ENCODE data around the gene TCF4.

The TCF4 gene

DNA sequence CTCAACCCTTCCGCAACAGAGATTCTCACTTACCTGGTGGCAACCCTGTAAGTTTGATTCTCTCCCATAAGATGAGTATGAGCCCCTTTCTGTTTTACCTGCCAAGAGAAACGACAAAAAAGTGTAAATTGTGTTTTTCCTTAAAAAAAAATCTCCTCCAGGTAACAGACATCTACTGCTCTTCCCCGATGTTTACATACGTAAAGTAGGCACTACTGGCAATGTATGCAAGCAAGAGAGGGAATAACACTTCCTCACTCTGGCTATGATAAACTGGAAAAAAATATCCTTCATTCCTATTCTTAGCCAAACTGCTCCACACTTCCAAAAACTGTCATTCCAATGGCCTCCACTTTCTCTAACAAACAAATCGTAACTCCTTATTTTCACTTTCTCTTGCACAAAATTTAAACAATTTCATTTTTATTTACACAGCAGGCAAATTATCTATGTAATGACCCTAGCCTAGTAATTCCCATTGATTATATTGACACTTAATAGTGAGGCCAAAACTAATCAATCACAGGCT lies 184.5 kb downstream of the TCF4 start:
- no peak for FAIRE-seq

DNA sequence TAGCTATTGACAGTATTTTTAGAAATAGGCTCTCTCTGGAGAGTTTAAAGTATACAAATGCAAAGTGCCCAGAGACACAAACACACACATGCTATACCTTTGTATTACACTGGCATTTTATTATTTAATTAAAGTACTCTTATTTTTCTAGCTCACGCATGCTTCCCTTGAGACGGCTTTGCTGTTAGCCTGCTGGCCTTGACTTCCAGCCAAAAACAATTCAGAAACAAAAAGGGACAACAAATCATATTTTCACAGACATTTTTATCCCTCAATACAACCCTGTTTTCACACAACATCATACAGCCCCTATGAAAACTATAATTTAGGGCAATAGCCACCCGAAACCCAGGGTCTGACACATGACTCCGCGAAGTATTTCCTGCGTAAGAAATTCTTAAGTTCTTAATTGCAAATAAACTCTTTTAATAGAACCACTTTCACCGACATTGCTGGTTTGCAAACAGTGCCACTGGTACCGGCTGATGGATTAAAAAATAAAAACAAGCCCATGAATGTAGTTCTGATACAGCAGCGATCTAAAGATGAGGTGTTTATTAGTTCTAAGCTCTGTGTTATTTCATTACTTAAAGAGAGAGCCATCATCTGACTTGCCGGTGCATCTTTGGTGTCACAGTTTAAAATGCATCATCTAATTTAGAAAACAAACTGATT lies 185.1 kb downstream of the TCF4 start:
- no peak for FAIRE-seq

DNA sequence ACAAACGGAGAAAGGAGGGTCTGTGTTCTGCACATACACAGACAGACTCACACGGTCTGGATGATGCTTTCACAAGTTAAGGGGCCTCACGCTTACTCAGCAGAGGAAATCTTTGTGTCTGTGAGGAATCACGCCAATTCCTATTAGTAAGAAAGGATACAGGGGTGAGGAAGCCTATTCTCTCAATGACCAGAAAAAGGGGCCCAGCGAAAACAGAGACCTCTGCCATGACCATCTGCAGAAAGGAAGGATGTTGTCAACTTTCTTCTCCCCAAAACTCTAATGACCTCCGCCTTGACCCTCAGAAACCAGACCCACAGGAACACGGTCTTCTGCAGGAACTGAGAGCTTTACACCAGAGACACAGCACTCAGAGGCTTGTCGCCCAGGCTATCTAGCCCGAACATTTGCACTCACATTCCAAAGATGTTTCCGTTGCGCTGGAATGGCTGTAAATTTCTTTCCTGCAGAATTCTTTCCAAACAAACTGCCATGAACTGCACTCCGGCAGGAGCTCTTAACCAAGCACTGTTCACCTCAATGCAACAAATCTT lies 186.3 kb downstream of the TCF4 start:
- FAIRE-seq, result no peak

DNA sequence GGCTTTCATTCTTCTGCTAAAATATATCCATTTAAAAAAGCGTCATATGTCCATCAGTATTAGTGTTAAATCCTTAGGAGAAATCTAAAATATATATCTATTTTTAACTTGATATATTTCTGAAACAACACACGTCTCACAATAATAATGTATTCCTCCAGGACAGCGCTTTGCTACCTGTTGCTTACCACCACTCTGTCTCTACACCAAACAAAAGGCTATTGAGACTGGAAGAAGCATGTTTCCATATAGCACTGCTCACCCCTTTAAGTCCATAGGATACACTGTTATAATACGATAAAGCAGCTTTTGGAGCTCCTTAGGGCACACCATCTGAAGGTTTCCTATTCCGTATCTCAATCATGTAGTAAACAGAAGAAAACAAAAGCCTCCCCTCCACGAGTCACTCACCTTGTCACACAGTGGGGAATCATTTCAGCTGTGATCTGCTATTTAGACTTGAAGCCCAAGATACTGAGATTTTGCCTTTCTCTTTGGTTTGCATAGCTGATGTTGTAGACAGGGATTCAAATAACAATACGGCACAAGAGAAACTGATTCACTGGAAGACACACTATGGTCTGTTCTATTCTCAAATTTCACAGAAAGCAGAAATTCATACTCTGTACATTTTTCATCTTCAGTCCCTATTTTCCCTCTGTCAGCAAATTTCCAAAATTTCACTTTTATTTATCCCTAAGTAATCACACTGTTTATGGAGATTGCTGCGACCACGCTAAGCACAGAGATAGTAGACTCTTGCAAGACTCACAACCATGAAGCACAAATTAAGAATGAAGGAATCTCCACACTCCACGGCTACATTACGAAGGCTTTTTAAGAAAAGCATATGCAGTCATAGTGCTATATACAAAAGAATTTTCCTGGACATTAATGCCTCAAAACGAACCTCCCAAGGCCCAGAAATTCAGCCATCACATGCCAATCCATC lies 187.1 kb downstream of the TCF4 start:
- FAIRE-seq, result no peak

DNA sequence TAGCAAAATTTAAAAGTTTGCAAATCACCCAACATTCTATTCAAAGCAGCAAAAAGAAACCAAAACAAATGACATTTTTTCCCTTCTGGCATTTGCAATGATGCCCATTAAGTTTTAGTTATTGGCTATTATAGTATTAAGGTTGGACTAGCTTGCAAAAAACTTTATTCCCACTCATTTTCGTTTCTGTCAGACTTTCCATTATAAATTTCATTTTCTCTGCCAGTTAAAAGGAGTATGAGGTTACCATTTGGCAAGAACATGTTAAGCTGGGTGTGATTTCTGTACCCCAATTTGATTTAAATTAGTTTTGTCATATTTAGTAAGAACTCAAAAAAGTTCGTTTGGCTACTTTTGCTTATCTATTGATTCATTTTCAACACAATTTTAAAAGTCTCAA lies 187.9 kb downstream of the TCF4 start:
- FAIRE-seq, result no peak

DNA sequence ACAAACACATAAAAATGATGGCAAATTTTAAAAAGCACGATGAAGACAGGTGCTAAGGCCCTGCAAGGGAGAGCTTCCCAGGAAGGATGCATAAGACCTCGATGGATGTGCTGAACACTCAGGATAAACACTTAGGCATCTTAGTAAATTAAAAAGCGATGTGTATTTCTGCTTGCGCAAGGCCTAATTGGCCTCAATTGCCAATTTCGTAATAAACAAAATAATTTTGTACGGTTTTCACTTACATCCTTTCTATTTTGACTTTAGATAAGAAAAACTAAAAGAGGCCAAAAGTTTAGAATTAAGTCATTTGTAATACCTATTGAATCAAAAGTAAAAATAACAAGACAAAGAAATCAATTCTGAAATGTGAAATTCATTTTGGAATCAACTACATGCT lies 189.1 kb downstream of the TCF4 start:
- FAIRE-seq, result no peak

DNA sequence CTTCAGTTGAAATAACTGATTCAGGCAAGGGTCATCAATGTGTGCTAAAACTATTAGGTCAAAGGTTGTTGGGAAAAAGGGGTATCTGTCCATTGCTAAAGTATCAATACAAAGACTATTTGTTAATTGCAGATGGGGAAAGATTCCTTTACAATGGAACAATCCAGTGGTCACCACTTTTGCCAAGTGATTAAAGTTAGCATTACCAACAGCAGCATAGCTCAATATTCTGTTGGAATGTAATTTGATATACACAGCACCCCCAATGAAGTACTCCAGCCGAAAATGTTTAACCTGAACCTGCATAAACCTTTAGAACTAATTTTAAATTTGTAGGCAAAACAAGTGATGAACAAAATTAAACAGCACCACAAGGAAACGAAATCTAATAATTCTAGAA lies 191.0 kb downstream of the TCF4 start:
- no peak for FAIRE-seq

DNA sequence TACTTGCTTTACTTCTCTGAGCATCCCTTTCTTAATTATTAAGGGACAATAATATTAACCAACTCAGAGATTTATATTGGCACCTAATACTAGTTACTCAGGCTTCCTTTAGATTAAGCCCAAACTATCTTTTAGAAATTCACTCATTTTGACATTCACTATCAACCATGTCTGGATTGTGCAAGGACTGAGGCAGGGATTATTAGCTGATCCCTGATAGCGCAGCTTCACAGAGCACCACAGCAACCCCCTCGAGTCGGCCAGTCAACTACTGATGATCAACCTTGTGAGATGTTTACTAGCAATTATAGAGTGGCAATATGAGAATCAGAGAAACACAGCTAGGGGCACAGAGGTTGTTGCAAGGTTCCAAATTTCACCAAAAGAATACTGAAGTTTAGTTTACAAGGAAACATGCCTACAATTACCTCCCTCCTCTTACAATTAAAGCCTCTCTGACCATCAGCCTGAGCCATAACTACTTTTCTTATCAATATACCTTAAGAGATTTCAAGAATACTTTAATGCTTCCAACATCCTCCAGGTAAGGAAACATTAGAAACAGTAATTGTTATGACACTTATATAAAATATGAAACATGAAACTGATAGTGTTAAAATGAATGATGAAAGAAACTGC lies 191.6 kb downstream of the TCF4 start:
- no peak for FAIRE-seq

DNA sequence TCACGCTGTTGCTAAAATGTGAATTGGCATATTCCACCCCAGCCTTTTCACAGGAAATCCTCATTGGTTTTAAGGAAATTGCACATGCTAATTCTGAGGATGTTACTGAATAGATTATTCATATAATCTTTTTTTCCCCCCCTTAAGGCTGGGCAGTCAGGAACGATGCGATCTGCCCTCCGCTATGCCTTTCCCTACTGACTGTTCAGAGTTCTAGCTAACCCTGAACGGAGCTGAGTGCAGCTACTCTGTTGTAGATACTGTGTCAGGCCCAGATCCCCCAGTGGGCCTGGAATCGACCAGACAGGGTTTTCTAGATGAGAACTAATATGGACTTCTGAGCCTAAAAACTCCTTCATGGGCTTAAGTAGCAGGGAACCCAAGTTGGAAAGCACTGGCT lies 192.2 kb downstream of the TCF4 start:
- no peak for FAIRE-seq

DNA sequence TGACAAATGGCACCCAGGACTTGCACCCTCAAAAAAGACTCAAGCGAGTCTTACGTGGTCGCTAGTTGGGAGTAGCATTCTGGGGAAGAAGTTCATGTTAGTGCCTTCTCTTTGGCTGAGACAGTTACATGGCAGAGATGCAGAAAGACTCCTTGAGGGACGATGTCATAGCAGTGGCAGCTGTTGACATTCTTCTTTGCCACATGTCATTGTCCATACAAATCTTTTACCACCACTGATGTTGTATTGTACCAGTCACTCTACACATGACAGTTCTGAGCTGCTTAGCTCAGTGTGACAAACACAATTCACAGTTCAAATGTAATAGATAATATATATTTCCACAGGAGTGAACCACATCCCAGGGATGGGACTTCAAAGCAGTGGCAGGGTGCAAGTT lies 197.1 kb downstream of the TCF4 start:
- no peak for FAIRE-seq

DNA sequence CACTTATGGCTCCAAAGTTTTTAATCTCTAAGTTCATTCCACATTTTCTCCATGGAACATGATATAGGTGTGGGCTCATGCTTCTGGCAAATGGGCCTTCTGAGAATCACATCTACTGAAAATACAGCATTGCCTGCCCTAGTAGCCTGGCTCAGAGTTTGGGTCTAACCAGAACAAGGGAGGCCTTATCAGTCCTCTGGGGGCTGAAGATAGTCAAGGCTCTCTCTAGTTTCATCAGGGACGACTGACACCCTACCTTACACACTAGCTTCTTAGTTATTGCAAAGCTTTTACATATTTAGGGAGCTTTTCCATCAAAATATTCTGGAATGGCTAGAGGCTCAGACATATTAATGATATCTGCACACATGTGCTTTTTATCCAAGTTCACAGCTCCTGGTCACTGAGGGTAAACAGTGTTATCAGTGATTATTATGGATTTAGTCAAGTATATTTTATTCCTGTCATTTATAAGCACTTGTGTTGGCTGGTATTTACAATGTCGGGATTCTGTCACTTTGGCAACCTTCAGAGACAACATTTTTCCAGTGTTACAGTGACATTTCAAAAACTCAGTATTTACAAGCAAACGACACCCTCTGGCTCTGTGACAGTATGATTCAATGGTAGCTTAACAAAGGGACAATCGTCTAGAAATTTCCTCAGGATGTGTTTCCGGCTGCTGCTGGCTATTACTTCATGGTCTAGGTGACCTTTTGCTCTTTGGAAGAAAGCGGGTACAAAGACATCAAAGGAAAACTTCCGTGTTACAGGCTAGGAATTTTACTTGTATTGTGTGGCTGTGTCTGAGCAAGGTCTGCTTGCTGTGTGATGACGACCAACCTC lies 200.6 kb downstream of the TCF4 start:
- no peak for FAIRE-seq

DNA sequence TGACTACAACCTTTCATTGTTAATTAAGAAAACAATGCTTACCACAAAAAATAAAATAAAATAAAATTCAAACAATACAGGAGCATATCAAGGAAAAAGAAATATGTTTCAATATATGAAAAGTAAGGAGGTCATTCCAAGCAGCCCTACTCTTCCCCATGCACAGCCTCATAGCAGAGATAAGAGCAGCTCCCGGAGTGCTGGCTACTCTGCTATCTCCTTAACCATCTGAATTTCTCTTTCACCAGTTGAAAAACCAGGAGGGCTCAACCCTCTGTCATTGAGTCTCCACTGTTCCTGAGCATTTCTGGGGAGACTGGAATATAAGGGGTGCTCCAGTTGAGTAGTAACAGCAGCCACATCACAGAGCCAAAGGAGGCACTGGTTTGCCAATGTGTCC lies 201.4 kb downstream of the TCF4 start:
- no peak for FAIRE-seq

DNA sequence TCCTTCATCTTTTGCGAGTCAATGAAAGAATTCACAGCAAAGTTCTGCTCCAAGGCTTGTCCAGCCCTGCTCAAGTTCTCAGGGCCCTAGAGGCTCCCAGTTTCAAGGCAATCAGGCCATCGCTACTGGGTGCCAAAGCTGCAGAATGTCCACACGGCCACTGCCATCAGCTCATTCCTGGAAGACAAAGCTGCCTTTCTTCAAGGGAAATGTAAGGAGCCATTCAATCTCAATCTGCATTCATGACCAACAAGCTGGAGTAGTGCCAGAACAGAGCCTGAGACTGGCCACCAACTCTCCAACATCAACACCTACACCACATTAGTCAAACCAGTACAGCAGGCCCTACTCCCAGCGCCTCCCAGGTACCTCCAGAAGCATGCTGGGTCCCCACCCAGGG lies 202.2 kb downstream of the TCF4 start:
- FAIRE-seq, result no peak

DNA sequence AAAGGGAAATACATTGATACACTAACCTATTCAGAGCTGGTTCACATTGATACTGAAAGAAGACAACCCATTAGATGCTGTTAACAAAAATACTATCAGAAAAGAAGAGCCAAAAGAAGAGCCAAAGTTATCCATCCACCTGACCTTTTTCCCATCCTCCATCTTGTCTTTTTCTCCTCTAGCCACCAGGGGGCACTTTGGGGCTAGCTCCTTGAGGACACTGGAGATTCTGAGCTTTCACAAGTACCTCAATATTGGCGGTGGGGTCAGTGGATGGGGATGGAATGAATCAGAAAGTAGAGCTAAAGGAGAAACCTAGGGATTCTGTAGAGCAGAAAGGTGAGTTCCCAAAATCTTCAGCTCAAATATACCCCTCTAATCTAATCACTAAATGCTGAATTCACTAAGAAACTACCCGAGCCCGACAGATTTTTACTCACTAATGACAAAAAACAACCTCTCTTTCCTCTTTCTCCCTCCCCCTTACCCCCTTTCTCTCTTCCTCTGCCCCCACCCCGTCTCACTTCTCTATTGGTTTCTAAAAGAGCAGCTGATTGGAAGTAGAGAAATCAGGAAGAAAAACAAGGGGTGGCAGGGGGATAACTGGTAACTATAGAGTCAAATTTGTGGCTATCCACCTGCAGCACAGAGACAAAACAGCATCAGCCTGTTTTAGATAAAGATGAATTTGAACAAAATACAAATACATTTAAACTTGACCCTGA lies 203.3 kb downstream of the TCF4 start:
- no peak for FAIRE-seq

DNA sequence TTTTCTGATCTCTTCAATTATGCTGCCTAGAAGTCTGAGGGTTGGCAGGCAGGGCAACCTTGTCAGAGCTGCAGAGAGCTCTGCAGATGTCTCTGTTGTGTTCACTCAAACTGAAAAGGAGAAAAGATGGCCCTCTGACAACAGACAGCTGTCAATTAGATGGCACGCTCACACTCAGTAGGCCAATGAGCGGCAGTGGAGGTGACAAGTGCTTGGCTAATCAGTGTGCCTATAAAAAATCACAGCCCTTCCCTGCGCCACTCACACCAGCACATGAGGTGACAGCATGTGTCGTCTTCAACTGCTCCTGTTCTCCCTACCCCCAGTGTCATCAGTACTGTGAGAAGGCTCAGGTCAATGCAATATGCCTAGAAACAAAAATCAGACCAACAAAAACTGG lies 203.9 kb downstream of the TCF4 start:
- no peak for FAIRE-seq

DNA sequence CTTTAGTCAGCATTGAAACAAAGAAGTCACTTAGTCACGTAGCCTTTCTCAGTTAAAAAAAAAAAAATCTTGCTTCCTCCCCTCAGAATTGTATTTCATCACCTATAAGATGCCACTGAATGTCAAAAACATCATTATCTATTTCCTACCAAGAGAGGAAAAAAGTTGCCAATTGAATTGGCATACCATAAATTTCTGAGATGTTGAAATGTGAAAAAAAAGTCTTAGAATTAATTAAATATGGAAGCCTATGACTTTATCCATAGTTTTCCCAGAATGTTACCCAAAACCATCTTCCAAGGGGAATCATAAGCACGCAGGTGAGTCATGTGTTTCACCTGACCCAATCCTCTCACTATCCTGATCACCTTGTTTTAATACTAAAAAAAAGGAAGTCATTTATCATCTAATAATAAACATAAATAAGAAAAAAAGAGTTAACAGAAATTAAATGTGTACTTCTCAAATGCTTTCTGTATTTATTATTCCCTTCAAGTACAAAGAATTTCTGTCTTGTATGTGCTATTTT lies 205.7 kb downstream of the TCF4 start:
- FAIRE-seq, result no peak

DNA sequence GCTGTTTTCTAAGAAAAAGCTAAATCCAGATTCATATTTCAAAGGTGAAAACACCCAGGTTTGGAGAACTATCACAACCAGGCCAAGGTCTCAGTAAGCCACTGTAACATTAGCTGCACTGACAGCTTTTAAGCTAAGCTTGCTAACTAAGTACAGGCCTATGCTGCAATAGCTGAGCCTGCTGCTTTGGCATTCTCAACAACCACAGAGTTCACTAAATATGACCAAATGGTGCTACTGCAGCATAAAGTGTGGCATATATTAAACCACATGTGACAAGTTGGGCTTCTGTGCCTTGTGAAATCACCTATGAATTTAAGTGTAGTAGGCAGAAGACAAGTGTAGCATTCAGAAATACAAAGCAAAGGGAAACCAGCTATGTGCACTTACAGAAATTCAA lies 206.7 kb downstream of the TCF4 start:
- FAIRE-seq, result no peak

DNA sequence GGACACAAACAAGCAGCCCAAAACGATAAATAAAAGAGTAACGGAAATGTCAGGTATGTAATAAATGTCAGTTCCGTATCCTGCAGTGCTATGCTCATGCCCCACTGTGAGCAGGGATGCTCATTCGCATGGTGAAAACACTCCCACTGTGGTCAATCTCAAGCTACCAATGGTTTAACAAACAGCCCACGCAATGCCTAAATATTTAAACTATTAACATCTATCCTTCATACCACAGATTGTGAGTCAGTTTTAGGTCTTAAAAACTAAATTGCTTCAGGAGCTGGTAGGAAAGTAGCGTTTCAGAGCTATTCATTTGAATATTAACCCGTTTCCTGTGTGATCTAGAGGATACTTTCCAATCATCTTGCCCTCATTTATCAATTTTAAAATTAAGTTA lies 207.4 kb downstream of the TCF4 start:
- no peak for FAIRE-seq

DNA sequence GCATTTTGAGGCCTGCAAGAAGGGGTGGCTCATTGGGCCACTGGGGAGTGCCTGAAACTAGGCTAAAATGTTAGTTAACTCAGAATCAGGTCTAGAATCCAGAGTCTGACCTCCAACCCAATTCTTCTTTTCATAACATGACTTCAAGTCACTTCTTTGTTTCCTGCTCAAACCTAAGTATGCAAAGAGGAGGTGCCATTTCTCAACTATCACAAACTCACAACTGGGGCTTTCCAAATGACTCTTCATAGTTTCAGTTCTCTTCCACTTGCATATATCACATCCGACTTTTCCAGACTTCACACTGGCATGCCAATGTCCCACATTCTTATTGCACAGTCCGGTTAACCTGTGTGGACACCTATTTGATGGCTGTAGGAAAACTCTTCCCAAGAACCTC lies 211.6 kb downstream of the TCF4 start:
- FAIRE-seq, result no peak

DNA sequence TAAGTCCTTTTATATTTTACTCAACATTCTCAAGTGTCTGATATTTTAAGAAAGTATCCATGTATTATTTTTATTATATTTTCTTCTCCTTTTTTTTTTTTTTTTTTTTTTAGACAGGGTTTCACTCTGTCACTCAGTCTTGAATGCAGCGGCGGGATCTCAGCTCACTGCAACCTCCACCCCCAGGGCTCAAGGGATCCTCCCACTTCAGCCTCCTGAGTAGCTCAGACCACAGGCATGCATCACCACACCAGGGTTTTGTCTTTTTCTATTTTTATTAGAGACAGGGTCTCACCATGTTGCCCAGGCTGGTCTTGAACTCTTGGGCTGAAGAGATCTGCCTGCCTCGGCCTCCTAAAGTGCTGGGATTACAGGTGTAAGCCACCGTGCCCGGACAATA lies 212.1 kb downstream of the TCF4 start:
- no peak for FAIRE-seq

DNA sequence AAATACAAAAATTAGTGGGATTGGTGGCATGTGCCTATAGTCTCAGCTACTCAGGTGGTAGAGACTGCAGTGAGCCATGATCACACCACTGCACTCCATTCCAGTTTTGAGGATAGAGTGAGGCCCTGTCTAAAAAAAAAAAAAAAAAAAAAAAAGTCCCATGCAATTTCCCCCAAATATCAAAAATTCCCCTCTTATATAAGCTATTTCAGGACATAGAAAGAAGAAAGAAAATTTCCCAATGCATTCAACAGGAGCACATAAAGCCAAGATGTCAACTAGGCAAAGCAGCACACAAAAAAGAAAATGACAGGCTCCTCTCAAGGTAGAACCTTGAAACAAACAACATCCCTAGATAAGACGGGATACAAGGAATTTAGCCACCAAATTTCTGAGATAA lies 213.3 kb downstream of the TCF4 start:
- FAIRE-seq, result no peak

Data from TTC549 (cell line).